ENCODE results near the gene TWIST2. TPM values are rescaled to one million over a fixed set of nuclear protein-coding genes. Genes with fewer than 3 reads are reported as not detected.

Gene TWIST2
- total RNA-seq, 1 donor: 9.4 TPM

GRCh38 chr2:238887616-238888015, 39.7 kb downstream of the TWIST2 start:
- DNase-seq (ENCODE audit: insufficient read length, low spot score, missing footprints): peak; percentile 18
- no peaks in the 10 kb centered on the region for H3K27me3 ChIP-seq (ENCODE audit: insufficient read depth, low read length)
- no peak overlapping the region for H3K4me2 ChIP-seq (ENCODE audit: insufficient read depth, low read length)
- no peak overlapping the region for H2AFZ ChIP-seq (ENCODE audit: low read length)
- no peaks in the 10 kb centered on the region for H3K79me2 ChIP-seq (ENCODE audit: insufficient read depth, low read length)
- peaks cover 17% of the 10 kb centered on the region for H3K4me1 ChIP-seq (ENCODE audit: insufficient read depth, low read length)
- no peak overlapping the region for H3K4me3 ChIP-seq (ENCODE audit: insufficient read depth, low read length)
- H3K27ac ChIP-seq (ENCODE audit: low read depth, low read length): no peak overlapping the region
- no peaks in the 10 kb centered on the region for H3K36me3 ChIP-seq (ENCODE audit: insufficient read depth, low read length)
- no peaks in the 10 kb centered on the region for H3K9me3 ChIP-seq (ENCODE audit: low read depth, low read length)
- peaks cover 25% of the 10 kb centered on the region for H4K20me1 ChIP-seq (ENCODE audit: insufficient read depth, low read length)
- TF ChIP-seq CTCF (IDR thresholded peaks at IDR 0.05; ENCODE audit: extremely low read depth, low read depth, low read length): no peak

- Histone ChIP-seq H3K79me2 (ENCODE audit: insufficient read depth, low read length) (no peaks in the 10 kb centered on the region), H4K20me1 (ENCODE audit: insufficient read depth, low read length) (peaks cover 22% of the 10 kb centered on the region), H3K4me3 (ENCODE audit: insufficient read depth, low read length) (no peak overlapping the region), H3K27me3 (ENCODE audit: insufficient read depth, low read length) (no peaks in the 10 kb centered on the region), H3K36me3 (ENCODE audit: insufficient read depth, low read length) (no peaks in the 10 kb centered on the region), H3K4me1 (ENCODE audit: insufficient read depth, low read length) (peaks cover 5% of the 10 kb centered on the region), H3K9me3 (ENCODE audit: low read depth, low read length) (no peaks in the 10 kb centered on the region), H2AFZ (ENCODE audit: low read length) (no peak overlapping the region), H3K4me2 (ENCODE audit: insufficient read depth, low read length) (no peak overlapping the region), H3K27ac (ENCODE audit: low read depth, low read length) (no peak overlapping the region)
- TF ChIP-seq CTCF (IDR thresholded peaks at IDR 0.05; ENCODE audit: extremely low read depth, low read depth, low read length): no peak
- DNase-seq (ENCODE audit: insufficient read length, low spot score, missing footprints): peak; percentile 15
Observed at GRCh38 chr2:238888781-238889180, 40.9 kb downstream of the TWIST2 start.

GRCh38 chr2:238890131-238890530, 42.2 kb downstream of the TWIST2 start:
- H3K36me3 ChIP-seq (ENCODE audit: insufficient read depth, low read length): no peaks in the 10 kb centered on the region
- no peak overlapping the region for H3K27ac ChIP-seq (ENCODE audit: low read depth, low read length)
- H4K20me1 ChIP-seq (ENCODE audit: insufficient read depth, low read length): peaks cover 14% of the 10 kb centered on the region
- H2AFZ ChIP-seq (ENCODE audit: low read length): no peak overlapping the region
- H3K79me2 ChIP-seq (ENCODE audit: insufficient read depth, low read length): peaks cover 3% of the 10 kb centered on the region
- peaks cover 2% of the 10 kb centered on the region for H3K4me1 ChIP-seq (ENCODE audit: insufficient read depth, low read length)
- no peak for TF ChIP-seq CTCF (IDR thresholded peaks at IDR 0.05; ENCODE audit: extremely low read depth, low read depth, low read length)
- H3K4me2 ChIP-seq (ENCODE audit: insufficient read depth, low read length): no peak overlapping the region
- H3K27me3 ChIP-seq (ENCODE audit: insufficient read depth, low read length): no peaks in the 10 kb centered on the region
- DNase-seq (ENCODE audit: insufficient read length, low spot score, missing footprints): peak; percentile 17
- no peak overlapping the region for H3K4me3 ChIP-seq (ENCODE audit: insufficient read depth, low read length)
- H3K9me3 ChIP-seq (ENCODE audit: low read depth, low read length): no peaks in the 10 kb centered on the region

- H3K79me2 ChIP-seq (ENCODE audit: insufficient read depth, low read length): peaks cover 3% of the 10 kb centered on the region
- no peak overlapping the region for H3K4me2 ChIP-seq (ENCODE audit: insufficient read depth, low read length)
- no peak overlapping the region for H3K27ac ChIP-seq (ENCODE audit: low read depth, low read length)
- no peak overlapping the region for H3K4me3 ChIP-seq (ENCODE audit: insufficient read depth, low read length)
- no peak overlapping the region for H2AFZ ChIP-seq (ENCODE audit: low read length)
- no peaks in the 10 kb centered on the region for H3K36me3 ChIP-seq (ENCODE audit: insufficient read depth, low read length)
- H3K9me3 ChIP-seq (ENCODE audit: low read depth, low read length): no peaks in the 10 kb centered on the region
- peaks cover 9% of the 10 kb centered on the region for H3K4me1 ChIP-seq (ENCODE audit: insufficient read depth, low read length)
- peak; percentile 60 for DNase-seq (ENCODE audit: insufficient read length, low spot score, missing footprints)
- peaks cover 10% of the 10 kb centered on the region for H4K20me1 ChIP-seq (ENCODE audit: insufficient read depth, low read length)
- no peaks in the 10 kb centered on the region for H3K27me3 ChIP-seq (ENCODE audit: insufficient read depth, low read length)
- TF ChIP-seq CTCF (IDR thresholded peaks at IDR 0.05; ENCODE audit: extremely low read depth, low read depth, low read length): no peak
Observed at GRCh38 chr2:238890618-238891456, 43.0 kb downstream of the TWIST2 start.
